ENCODE results near the gene CRAT.

Gene CRAT

DNA sequence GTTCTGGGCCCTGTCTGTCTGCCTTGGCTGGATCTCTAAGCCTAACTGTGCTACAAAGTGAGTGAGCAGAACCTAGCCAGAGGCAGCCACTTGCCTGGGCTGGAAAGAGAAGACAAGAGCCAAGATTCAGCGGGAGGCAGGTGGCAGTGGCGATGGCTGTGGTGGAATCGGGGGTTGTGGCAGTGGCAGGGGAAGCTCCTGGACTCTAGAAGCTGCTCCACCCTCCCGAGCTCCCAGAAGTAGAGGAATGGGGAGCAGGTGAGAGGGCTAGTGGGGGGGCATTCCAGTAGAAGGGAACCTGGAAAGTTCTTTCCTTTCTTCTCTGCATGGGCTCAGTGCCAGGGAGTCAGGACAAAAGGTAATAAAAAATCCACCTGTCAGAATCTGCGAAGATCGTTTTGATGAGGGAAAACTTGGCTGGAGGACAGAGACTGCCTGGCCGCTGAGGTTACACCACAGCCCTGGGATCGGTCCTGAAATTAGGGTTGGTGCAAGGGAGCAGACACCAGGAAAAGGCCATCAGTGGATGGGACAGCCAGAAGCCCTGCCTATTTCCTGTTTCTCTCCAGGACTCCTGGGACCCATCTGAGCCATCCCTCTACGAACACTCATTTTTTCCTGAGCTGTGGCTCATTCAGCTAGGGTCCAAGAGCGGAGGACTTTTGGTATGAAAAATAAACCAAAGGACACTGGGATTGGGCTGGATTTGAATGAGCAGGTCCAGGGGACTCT lies 1.6 kb downstream of the CRAT start:
- DNase-seq, result no peak

DNA sequence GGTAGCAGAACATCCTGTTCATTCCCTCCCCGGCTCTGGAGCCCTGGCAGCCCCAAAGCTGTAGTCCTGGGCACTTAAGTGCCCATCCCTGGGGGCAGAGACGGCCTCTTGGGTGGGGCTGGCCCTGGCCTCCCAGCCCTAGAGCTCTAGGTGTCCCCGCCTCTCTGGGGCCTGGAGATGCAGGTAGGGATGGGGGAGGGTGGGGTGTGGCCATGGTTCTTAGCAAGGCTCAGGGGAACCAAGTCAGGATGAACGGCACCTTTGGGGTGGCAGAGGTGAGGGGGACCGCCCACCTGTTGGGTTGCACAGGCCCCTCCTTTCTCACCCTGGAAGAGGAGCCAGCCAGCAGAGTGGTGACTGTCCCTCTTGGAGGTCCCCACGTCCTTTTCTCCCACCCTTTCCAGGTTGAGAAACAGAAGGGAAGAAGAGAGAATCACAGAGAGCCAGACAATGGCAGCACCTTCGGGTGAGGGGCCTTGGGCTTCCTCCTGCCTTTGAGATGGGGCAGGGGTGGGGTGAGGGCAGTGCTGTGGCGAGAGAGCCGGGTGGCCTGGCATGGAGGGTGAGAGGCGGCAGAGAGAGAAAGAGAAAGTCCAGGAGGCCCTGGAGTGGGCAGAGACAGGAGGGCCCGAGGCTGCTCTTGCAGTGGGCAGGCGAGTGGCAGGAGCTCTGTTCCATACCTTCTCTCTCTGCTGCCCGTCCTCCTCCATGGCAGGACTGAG lies 2.3 kb downstream of the CRAT start:
- DNase-seq, result no peak

DNA sequence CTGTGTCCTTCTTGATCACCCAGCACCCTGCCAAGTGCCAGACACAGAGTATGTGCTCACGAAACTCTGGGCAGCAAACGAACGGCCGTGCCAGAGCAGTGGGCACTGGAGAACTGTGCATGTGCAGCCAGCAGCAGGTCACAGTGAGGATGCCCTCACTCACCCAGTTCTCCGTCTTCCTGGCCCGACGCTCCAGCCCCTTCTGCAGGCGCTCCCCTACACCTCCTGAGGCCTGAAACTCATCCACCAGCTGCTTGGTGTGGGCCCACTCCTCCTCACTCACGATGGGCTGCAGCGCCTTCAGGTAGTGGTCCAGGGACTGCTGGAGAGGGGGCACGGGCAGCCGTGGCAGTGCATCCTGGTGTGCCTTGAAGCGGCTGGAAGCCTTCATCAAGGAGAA lies 2.9 kb downstream of the CRAT start:
- DNase-seq, result no peak

DNA sequence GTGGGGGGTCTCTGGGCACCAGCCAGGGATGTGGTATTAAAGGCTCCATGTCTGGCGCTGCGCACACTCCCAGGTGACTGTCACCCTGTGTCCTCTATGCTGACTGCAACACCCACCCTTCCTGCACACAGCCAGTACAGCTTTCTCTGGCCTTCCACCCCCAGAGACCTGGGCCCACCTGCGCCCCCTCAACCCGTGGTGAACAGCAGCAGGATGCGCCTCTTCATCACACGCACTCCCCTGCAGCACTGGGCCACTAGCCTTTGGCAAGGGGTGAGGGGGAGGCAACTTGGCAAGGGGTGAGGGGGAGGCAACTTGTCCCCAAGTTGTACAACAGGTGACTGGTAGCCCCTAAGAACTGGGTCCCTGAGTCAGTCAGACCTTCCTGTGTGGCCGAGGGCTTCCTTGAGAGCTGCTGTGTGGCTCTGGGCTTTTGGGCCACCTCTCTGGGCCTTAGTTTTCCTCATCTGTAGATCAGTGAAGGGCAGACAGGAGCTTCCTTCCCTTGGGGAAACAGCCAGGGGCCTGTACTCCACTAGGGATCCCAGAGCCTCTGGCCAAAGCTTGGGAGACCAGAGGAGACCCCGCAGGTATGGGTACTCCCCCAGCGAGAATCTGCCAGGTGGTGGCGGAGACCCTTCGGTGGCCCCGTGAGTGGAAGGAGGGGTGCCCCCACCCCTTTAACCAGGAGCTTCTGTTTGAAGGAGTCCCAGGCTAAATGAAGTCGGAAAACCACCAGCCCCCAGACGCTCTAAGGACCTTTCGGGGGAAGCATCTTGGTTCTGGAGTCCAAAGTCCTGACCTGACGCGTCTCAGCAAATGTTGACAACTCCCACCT lies 4.5 kb downstream of the CRAT start:
- DNase-seq, result no peak

DNA sequence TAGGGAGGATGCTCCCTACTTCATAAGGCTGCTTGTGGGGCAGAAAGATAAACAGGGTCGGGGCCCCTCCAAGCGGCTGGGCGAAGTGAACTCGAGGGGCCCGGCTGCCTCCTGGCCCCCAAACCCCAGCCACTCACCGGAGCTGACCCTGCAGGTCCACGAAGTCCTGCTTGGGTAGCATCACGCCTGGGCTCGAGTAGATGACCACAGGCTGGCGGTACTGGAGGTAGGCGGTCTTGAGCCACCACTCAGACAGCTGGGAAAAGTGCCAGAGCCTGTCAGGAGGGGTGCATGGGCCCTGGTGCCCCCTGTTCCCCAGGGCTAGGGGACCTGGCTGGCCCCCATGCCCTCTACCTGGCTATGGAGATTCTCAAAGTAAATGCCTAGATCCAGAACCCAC lies 6.5 kb downstream of the CRAT start:
- DNase-seq, result no peak

DNA sequence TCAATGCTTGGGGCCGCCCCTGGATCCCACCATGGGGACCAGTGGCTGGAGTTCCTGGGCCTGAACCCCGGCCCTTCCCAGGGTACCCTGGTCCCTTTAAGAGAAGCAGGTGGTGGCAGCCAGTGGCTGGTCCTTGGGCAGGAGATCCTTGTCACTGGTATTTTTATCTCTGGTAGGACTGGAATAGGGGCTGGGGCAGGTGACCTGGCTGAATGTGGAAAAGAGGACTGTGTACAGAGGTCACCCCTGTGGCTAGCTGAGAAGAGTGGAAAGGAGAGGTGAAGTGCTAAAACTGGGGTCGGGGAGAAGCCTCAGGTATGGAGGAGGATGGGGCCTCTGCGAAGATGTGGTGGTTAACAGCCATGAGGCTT lies 7.0 kb downstream of the CRAT start:
- no peak for DNase-seq

DNA sequence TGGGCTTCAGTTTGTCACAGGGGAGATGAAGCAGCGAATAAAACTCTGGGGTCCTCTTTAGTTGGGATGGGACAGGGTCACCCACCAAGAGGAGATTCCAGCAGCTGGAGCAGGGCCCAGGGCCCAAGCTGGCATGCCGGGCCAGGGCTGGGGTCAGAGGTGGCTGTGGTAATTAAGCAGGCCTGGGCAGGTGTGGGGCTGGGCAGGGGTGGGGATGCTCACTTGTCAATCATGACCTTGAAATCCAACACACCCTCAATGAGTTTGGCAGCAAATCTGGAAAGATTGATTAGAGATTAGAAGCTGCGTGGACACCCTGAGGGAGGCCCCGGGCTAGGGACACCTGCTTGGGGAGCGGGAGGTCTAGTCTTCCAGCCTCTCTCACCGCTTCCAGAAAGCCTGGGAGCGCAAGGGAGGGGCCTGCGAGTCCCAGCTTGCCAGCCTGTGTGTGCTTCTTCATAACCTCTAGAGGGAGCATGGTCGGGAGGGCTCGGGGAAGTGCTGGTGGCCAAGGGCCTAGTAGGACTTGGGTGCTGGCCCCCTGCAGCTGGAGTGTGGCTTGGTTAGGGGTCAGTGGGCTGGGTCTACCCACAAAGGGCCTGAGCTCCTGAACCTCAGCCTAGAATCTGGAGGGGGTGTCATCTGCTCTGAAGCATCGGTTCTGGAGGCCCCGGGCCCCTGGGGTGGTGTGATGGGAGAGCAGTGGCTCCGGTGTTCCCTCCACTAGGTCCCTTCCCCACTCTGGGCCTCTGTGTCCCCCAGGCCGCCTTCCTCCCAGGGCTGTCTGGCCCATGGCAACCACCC lies 7.6 kb downstream of the CRAT start:
- no peak for DNase-seq

DNA sequence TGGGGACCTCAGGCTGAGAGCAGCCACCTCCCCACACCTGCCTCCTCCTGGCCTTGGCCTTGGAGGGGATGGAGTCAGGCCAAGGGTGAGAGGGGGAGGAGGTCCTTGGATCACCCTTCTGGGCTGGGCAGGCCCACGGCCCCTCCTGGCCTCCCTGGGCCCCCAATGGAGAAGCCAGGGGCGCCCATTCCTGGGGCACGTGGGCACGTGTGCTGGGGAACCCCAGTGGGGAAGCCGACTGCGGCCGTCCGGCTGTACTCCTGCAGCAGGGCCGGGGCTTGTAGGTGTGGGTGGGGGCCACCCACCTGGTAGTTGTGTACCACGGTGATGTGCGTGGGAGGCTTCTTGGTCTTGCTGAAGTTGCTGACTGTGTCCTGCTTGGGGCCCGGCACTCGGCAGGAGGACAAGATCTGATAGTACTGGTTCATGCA lies 8.5 kb downstream of the CRAT start:
- DNase-seq, result no peak

DNA sequence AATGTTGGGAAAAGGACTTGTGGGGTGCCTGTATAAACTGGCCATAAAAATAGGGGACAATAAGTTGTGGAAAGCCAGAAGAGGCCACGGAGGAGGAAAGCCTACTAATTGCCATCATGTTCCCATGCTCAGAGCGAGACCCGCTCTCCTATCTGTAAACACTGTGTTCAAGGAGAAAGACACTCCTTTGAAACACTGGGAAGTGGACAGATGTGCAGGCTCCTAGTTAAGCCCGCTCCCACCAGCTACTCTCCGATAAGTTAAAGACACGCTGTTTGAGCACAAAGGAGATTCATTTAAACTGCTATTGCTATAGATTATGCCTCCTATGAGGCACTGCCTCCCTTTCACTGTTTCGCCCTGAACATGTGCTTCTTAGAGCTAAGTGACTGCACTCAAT lies 9.3 kb downstream of the CRAT start:
- no peak for DNase-seq

DNA sequence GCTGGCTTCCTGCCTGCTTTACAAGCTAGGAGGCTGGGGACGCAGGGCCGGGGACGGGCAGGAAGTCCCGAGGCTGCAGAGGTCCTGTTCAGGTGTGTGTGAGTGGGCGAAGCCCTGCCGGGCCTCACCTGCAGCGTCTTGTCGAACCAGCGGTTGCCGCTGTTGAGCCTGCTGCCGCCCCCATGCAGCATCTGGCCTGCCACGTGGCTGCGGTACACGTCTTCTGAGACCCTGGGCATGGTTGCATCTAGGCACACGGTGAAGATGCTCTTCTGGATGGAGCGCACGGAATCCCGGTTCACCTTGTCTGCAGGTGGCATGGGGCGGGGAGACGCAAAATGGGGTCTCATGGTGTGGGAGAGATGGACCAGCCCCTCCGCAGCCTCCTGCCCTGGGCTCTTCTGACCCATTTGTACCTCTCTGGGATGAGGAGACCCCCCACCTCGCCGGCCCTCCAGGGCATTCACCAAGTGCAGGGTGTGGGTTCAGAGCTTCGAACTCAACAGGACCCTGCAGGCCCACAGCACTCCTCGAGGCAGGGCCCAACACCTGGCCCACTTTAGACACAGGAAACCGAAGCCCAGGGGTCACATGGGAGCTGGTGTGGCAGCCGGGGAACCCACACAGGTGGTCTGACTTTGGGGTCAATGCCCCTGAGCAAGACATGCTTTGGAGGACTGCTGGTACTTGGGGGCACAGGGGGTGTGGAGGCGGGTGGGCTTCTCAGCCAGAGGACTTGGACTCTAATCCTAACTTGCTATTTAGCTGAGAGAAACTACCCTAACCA lies 10.0 kb downstream of the CRAT start:
- DNase-seq, result no peak

DNA sequence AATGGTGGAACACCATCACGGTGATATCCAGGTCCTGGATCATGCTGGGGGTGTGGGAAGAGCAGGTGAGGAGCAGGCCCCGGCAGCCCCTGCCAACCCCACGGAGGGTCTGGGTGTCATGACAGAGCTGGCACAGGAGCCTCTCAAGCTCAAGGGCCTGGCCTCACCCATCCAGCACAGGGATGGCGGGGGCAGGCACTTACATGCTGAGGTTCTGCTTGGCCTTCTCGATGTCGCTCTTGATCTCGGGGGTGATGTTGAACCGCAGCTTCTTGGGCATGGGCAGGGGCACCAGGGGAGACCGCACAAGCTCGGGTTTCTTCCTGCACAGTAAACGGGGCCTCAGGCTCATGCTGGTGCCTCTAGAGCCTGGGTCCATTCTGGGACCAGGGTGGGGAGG lies 12.3 kb downstream of the CRAT start:
- no peak for DNase-seq

DNA sequence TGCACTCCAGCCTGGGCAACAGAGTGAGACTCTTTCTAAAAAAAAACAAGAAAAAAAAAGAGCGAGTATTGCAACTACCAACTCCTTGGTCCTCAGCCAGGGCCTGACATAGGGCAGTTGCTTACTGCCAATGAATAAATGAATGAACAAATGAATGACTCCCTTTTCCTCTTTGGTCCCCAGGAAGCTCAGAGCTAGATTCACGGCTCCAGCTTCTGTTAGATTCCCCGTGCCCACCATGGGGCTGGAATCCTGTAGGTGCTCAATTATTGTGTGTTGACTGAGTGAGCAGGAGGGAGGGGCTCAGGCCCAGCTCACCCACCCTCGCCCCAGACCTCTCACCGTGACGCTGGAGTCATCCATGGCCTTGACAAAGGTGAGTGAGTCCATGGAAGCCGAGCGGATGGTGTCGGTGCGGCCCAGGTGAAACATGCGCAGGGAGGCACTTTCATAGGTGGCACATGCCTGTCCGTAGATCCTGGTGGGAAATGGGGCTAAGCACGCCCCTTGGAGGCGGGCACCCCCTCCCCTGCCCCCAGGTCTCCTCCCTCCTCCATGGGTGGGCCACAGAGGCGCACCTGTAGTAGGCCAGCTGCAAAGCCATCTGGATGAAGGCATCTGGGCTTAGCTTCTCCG lies 12.8 kb downstream of the CRAT start:
- DNase-seq, result no peak

DNA sequence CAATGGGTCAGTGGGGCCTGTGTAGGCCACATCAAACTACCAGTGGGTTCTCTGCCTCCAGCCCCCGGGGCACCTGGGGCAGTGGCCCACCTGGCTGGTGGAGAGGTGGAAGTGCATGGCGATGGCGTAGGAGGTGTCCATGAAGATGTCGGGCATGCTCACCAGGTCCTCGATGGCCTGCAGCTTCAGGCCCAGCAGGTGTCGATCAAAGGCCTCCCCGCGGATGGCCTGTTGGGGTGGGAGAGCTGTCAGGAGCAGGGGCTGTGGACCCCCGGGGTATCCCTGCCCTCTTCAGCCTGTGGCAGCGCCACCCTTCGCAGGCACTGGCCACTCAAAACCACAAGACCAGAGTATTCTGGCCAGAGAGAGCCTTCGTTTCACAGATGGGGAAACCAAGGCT lies 14.7 kb downstream of the CRAT start:
- DNase-seq, result no peak

DNA sequence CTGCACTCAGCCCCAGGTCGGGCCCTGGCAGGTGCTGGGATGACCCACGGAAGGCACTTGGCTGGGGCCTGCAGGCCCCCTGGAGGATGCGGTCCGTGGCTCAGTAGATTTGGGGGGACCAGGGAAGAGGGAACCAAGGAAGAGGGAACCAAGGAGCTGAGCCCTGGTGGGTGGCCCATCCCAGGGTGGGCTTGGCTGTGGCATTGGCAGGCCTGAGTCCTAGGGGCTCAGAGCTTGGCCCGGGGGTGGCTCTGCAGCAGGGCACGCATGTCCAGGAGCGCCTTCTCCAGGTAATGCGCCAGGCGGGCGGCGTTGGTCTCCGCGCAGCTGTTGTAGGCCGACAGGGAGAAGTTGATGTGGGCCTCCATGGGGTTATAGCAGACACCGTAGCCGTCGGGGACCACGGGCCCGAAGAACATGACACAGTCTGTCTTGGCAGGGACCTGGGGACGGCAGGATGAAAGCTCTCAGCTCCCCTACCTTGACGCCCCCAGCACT lies 15.4 kb downstream of the CRAT start:
- DNase-seq, result no peak

DNA sequence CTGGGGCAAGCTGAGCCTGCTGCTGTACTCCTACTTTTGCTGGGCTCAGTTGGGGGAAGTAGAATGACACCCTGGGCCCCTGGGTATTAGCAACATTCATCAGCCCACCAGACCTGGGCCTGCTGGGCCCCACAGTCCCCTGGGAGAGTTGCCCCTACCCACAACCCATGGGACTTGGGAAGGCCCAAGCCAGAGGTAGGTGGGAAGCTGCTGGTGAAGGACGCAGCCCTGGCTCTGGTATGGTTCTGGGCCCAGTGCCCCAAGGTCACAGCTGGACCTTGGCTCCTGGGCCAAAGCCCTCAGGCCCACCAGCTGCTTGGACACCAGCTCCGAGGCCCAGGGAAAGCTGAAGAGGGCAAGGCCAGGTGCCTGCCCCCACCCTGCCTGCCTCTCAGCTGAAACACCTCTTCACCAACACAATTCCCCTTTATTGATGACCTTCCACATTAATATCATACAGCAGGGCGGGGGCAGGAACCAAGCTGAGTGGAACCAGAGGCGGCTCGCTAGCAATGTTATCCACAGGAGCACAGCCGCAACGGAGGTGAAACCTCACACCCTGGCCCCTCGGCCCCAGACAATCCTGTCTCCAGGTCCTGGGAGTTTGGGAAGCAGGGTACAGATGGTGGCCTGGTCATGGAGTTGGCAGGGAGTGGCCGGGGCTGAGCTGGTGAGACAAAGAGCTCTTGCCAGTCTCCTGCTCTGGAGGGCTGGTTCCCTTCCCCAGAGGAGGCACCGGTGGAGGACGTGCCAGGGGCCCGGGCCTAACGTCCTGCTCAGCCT lies 16.0 kb downstream of the CRAT start:
- DNase-seq, result no peak

DNA sequence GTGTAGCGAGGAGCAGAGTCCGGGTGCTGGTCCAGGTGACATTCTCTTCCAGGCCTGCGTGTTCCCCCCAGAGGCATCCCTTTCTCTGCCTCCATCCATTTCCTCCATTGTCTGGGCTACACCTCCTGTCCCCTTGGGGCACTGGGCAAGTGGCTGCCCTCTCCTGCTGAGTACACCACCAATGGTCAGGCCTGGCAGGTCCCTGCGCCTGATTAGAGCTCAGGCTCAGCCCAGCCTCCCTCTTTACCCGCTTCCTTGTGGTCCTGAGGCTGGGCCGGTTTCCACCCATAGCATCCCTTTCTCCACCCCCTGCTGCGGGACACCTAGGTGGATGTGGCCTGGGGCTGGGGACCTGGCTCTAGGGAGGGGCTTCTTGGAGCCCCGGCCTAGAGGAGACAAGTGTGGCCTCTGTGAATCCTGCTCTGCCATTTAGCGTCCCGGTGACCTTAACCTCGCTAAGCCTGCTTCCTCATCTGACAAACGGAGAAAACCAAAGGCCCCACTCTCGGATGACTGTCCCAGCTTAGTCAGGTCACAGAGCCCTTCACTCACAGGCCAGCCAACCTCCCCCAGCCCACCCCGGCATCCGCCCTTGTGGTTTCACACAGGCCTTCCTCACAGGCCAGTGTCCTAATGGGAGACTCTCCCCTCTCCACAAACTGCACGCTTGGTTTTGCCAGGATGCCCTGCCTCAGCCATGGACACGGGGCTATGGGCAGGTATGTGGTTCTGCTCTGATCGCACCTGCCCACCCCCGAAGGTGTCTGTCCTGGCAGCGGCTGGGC lies 16.8 kb downstream of the CRAT start:
- DNase-seq, result no peak

DNA sequence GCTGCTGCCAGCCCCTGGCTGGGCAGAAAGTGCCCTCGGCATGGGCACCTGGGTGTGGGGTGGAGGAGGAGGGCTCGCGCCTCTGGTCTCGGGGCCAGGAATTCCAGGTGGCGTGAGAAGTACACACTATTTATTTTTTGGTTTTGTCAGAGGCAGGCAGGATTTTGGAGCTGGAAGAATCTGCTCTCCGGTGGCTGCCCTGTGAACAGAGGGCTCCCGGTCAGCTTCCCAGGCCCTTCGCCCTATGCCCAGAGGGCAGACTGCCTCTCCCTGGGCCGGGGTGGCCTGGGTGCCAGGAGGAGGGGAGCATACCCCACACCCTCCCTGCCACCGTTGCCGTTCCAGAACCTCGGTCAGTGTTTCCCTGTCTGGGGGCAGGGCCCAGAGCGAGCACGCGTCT lies 21.3 kb downstream of the CRAT start:
- DNase-seq, result no peak

DNA sequence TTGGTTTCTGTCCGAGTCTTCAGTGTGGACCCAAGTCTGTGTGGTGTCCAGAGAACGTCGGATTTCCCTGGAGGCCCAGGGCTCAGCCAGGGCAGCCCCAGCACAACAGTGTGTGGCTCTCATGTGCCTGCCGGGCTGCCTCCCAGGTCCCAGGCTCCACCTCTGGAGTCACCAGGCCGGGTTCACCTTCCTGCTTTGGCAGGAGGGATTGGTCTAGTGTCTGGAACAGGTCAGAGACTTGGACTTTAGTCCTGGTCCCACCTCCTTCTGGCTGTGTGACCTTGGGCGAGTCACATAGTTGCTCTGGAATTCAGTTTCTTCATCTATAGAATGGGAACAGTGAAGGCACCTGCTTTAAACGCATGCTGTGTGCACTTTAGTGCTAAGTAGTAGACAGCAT lies 26.5 kb downstream of the CRAT start:
- DNase-seq, result no peak

DNA sequence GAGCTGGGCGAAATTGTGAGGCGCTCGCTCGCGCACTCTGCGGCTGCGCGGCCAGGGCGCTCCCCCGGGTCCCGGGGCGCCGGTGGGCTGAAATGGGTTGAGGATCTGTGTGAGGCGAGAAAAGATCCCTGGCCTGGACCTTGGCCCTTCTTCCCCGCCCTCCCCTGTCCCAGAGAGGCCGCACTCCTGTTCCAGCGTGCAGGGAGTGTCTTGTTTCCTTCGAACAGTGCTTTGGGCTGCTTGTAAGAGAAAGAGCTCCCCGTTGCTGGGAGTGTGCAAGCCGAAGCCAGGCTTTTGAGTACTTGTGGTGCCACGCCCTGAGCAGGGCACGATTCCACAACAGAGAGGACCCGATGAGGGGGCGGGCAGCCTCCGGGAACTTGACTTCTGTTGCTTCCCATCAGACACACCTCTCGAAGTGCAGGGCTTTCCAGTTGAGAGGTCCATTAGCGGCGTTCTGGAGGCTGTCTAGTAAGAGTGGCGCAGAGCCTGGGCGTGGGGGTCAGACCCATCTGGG lies 29.1 kb downstream of the CRAT start:
- DNase-seq, result no peak
